GM12891 (cell line): ENCODE data around the gene TACO1.

Experiments
- POLR2A ChIP-seq: IDR thresholded peaks from 2 replicates; pipeline ENCODE4 v1.6.1; 2011; ENCODE audit warnings: low read depth, low read length, control low read depth
- POLR2AphosphoS5 ChIP-seq: IDR thresholded peaks from 2 replicates; pipeline ENCODE4 v1.6.1; 2011; ENCODE audit warnings: low read depth, low read length, control low read depth
- SPI1 ChIP-seq: IDR thresholded peaks from 2 replicates; pipeline ENCODE4 v1.6.1; 2011; ENCODE audit warnings: low read depth, low read length, control low read depth
- TAF1 ChIP-seq: IDR thresholded peaks from 2 replicates; pipeline ENCODE4 v1.6.1; 2011; ENCODE audit warnings: low read depth, low read length, control low read depth

DNA sequence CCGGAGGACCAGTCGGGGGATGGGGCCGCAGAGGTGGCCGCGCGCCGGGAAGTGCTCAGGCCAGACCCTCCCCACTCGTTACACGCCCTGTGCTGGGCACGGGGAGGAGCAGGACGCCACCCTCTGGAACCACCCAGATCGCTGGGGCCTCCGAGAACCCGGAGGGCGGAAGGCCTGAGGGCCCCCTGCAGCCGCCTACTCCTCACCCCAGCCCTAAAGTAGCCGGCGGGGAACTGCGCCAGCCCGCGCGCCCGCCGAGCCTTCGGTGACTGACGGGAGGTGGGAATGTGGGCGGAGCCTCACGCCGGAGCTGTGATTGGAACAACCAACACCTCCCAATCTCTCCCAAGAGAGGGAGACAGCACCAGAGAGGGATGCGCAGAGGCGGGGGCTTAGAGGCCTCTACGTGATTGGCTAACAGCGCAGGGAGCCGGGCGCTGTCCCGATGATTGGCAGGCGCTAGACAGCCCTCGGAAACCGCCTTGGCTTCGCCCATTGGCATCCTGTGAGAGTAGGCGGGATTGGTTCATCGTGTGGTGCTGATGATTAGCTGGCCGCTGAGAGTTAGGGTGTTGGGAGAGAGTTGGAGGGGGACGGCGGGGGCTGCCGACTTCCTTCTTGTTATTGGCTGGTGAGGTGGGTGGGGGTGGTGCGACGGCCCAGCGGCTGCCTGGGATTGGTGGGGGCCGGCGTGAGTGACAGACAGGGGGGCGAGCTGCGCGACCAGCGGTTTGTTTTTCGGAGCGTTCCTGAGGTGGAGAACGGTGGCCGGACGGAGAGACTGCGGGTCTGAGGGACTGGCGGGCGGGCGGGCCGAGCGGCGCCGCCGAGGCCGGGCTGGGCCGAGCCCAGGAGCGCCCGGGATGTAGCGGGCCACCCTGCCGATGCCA is 21.2 kb downstream of the TACO1 start, which contains the start of gene MAP3K3:
- TF ChIP-seq TAF1 (peak; percentile 73), POLR2AphosphoS5 (peak; percentile 86), POLR2A (peak; percentile 59), SPI1 (0 out of 2 replicates have a peak, but pooled peaks have one; percentile 5)
